CD4-positive, alpha-beta T cell (primary cell): ENCODE data around the gene RASAL2. TPM values are rescaled to one million over a fixed set of nuclear protein-coding genes. Genes with fewer than 3 reads are reported as not detected.

Experiments
- ATAC-seq: fragments of 200-7000 bp; cut with Tn5 transposase; one replicate; pipeline ENCODE4 v1.10.0; 2022; ENCODE audit warnings: mild to moderate bottlenecking; ENCODE audit not compliant: poor library complexity
- CTCF ChIA-PET: fragments of 350-600 bp; sonication (Branson Sonifier 250); formaldehyde crosslinking; loops from one replicate; lab custom pipeline; 2021; ENCODE audit warnings: antibody characterized with exemption, inconsistent platforms; lab: Charles Lee
- POLR2A ChIA-PET: fragments of 350-600 bp; sonication (Branson Sonifier 250); formaldehyde crosslinking; loops from one replicate; lab custom pipeline; 2021; ENCODE audit warnings: antibody characterized with exemption, inconsistent platforms; lab: Charles Lee
- DNase-seq, 14 experiments: peaks; one replicate each; pipeline ENCODE4 v3.0.0-alpha.2; 2013 to 2020; ENCODE audit warnings: mixed read lengths in 2 of 14
- H3K27ac ChIP-seq, 2 donors: one replicate each; pipeline versions ENCODE4 v1.5.1 to v1.7.0; 2013; ENCODE audit warnings: low read length in 2 of 2, low read depth in 1 of 2, mild to moderate bottlenecking in 1 of 2
- H3K27me3 ChIP-seq, 2 experiments: 1 replicate in 1 of 2; 2 replicates in 1 of 2; pipeline versions ENCODE4 v1.6.1 to v1.7.0; 2013; ENCODE audit warnings: low read length in 2 of 2, control low read depth in 1 of 2, mild to moderate bottlenecking in 1 of 2, moderate library complexity in 1 of 2; ENCODE audit not compliant: insufficient read depth in 2 of 2, control insufficient read depth in 1 of 2
- H3K36me3 ChIP-seq: one replicate; pipeline ENCODE4 v1.6.1; 2013; ENCODE audit warnings: low read length, control low read depth; ENCODE audit not compliant: insufficient read depth
- H3K4me1 ChIP-seq: one replicate; pipeline ENCODE4 v1.6.1; 2013; ENCODE audit warnings: low read length, control low read depth; ENCODE audit not compliant: insufficient read depth
- H3K4me3 ChIP-seq: one replicate; pipeline ENCODE4 v1.5.1; 2013; ENCODE audit warnings: mild to moderate bottlenecking, low read length, moderate library complexity
- H3K9me3 ChIP-seq, 2 experiments: 1 replicate in 1 of 2; 2 replicates in 1 of 2; pipeline versions ENCODE4 v1.6.1 to v1.7.0; 2013; ENCODE audit warnings: low read length in 2 of 2, mild to moderate bottlenecking in 2 of 2, control low read depth in 1 of 2, moderate library complexity in 1 of 2; ENCODE audit not compliant: control insufficient read depth in 1 of 2, insufficient read depth in 1 of 2
- H3K27ac Mint-ChIP-seq: one replicate; pipeline ENCODE4 v1.8.0; 2020; ENCODE audit warnings: mixed read lengths
- H3K27me3 Mint-ChIP-seq: one replicate; pipeline ENCODE4 v1.8.0; 2021; ENCODE audit warnings: mixed read lengths
- H3K36me3 Mint-ChIP-seq: one replicate; pipeline ENCODE4 v1.8.0; 2021; ENCODE audit warnings: low read depth, mixed read lengths
- H3K4me1 Mint-ChIP-seq: one replicate; pipeline ENCODE4 v1.8.0; 2021; ENCODE audit warnings: low read depth, mixed read lengths
- H3K4me3 Mint-ChIP-seq: one replicate; pipeline ENCODE4 v1.8.0; 2020; ENCODE audit warnings: mild to moderate bottlenecking, mixed read lengths
- H3K9me3 Mint-ChIP-seq: one replicate; pipeline ENCODE4 v1.8.0; 2020; ENCODE audit warnings: mixed read lengths
- intact Hi-C, 2 experiments: fragments of 100-400 bp; cut with DNase I in 1 of 2; cut with micrococcal nuclease in 1 of 2; formaldehyde crosslinking; loops; one replicate each; pipeline versions ENCODE4 v1.15.1 to v1.9.0; 2023 to 2025; cut with DNase I, micrococcal nuclease
- total RNA-seq, 174 experiments: library from RNA in 2 of 174; stranded (reverse) in 2 of 174; gene quantifications; one replicate each; pipeline ENCODE4 v1.2.3 and lab custom pipeline; 2021 to 2026
- TF ChIP-seq, protein P1 (sequence below): fragments of 200-600 bp; IDR thresholded peaks from one replicate; pipeline ENCODE4 v1.8.0; 2022; ENCODE audit warnings: antibody characterized with exemption, mild to moderate bottlenecking

The RASAL2 gene
- total RNA-seq, 2 experiments from 2014 or later, result 0.03 TPM; not detected in 1

DNA sequence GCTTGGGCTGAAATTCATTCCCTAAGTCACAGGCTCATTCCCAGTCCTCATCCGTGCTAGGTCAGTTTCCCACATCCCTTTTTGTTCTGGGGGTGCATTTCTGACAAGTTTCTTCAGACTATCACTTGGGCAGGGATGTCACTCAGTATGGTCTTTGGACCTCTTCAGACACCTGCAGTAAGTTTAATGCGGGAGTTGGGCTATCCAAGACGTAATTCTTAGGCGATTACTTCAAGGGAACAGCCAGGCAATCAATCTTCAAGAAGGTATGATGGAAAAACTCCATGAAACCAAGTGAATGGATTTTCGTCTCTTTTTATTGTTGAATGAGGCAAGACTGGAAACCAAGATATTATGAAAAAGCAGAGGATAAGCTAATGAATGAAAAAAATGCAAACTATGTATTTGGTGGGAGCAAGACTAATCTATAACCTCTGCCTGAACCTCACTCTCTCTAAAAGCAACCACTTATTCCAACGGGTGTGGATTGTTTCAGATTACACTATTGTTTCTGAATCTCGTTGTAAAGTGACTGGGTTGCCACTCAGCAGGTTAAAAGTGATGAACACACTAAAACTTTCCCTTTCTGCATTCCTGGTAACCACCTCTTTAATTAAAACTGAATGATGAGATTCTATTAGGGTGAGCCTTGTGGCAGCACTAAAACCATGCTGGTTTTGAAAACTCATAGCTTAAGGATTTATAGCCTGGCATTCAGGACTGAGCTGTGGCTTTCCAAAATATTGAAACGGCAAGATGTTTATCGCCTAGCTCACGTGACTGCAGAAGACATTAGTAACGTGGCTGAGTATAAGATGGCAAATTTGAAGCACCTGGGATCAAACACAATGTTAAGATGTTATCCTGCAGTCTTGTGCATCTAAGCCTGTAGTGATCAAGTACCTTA, 1.1 kb downstream of the RASAL2 start:
- Histone ChIP-seq H3K27me3 (peaks cover 21 to 54% of the 10 kb centered on the region in 2 experiments), H3K4me1 (peaks cover 9% of the 10 kb centered on the region), H3K36me3 (no peaks in the 10 kb centered on the region), H3K4me3 (peak overlapping the region; percentile 21), H3K27ac (no peak overlapping the region), H3K9me3 (peaks cover 0 to 16% of the 10 kb centered on the region in 2 experiments)
- TF ChIP-seq, protein P1, sequence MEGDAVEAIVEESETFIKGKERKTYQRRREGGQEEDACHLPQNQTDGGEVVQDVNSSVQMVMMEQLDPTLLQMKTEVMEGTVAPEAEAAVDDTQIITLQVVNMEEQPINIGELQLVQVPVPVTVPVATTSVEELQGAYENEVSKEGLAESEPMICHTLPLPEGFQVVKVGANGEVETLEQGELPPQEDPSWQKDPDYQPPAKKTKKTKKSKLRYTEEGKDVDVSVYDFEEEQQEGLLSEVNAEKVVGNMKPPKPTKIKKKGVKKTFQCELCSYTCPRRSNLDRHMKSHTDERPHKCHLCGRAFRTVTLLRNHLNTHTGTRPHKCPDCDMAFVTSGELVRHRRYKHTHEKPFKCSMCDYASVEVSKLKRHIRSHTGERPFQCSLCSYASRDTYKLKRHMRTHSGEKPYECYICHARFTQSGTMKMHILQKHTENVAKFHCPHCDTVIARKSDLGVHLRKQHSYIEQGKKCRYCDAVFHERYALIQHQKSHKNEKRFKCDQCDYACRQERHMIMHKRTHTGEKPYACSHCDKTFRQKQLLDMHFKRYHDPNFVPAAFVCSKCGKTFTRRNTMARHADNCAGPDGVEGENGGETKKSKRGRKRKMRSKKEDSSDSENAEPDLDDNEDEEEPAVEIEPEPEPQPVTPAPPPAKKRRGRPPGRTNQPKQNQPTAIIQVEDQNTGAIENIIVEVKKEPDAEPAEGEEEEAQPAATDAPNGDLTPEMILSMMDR, result no peak
- CTCF ChIA-PET, result no interaction called here
- Mint-ChIP-seq H3K27me3 (peaks cover 79% of the 10 kb centered on the region), H3K4me3 (peak overlapping the region; percentile 4), H3K4me1 (peaks cover 22% of the 10 kb centered on the region), H3K27ac (no peak overlapping the region), H3K36me3 (no peaks in the 10 kb centered on the region), H3K9me3 (peaks cover 4% of the 10 kb centered on the region)
- POLR2A ChIA-PET, result no interaction called here
- intact Hi-C loops, result no loop called here
- no peak for ATAC-seq
- no peak for DNase-seq

DNA sequence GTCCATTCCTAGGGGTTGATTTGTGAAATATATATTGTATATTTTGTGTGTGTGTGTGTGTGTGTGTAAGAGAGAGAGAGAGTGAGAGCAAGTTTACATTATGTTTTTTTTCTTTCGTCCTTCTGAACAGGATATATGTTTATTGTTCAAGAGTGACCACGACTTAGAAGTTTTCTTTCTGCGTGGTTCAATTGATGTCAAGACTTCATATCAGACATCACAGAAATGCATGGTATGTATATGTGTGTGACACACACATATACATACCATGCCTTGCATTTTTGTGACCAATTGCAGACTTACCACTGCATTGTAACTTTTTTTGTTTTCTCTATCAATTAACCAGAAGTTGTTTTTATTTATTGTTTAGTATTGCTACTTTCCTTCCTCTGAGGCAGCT, 2.5 kb downstream of the RASAL2 start:
- Histone ChIP-seq H3K9me3 (peaks cover 0 to 16% of the 10 kb centered on the region in 2 experiments), H3K4me3 (no peak overlapping the region), H3K36me3 (no peaks in the 10 kb centered on the region), H3K4me1 (peaks cover 9% of the 10 kb centered on the region), H3K27ac (no peak overlapping the region), H3K27me3 (peaks cover 21 to 54% of the 10 kb centered on the region in 2 experiments)
- Mint-ChIP-seq H3K36me3 (no peaks in the 10 kb centered on the region), H3K27ac (no peak overlapping the region), H3K4me1 (peaks cover 22% of the 10 kb centered on the region), H3K27me3 (peaks cover 74% of the 10 kb centered on the region), H3K9me3 (peaks cover 4% of the 10 kb centered on the region), H3K4me3 (no peak overlapping the region)
- ATAC-seq (no peak), DNase-seq (no peak)
- TF ChIP-seq, protein P1, result no peak
- intact Hi-C loops, result no loop called here
- POLR2A ChIA-PET, result no interaction called here
- CTCF ChIA-PET, result no interaction called here

DNA sequence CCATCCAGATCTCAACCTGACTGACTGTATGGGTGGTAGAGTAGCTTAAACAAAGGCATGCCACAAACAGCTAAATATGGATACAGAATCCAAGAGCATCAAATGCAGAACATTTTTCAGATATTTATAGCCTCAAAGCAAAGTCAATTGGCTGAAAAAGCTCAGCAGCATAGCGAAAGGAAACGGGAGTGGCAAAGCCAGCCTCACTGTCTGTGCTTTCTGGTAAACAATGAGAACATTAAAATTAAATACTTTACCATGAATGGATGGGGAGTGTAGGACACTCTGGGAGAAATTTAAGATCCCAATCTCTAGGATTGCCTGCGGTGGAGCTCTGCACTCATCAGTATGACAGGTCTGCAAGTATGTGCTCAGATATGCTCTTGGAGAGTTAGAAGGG, 4.4 kb downstream of the RASAL2 start:
- peaks cover 62% of the 10 kb centered on the region for H3K27me3 Mint-ChIP-seq
- TF ChIP-seq, protein P1, result no peak
- no peak overlapping the region for H3K27ac Mint-ChIP-seq
- Histone ChIP-seq H3K9me3 (peaks cover 0 to 12% of the 10 kb centered on the region in 2 experiments), H3K27me3 (peaks cover 14 to 40% of the 10 kb centered on the region in 2 experiments), H3K4me1 (peaks cover 6% of the 10 kb centered on the region), H3K4me3 (no peak overlapping the region), H3K36me3 (no peaks in the 10 kb centered on the region), H3K27ac (no peak overlapping the region)
- CTCF ChIA-PET, result no interaction called here
- no peaks in the 10 kb centered on the region for H3K36me3 Mint-ChIP-seq
- POLR2A ChIA-PET, result no interaction called here
- H3K4me1 Mint-ChIP-seq, result peaks cover 14% of the 10 kb centered on the region
- no peak for ATAC-seq
- intact Hi-C loops, result no loop called here
- DNase-seq, result no peak
- H3K9me3 Mint-ChIP-seq, result peaks cover 4% of the 10 kb centered on the region
- H3K4me3 Mint-ChIP-seq, result no peak overlapping the region
